Lung (tissue), 12 donors: Measurements from ENCODE around the gene SLC22A23. TPM values are rescaled to one million over a fixed set of nuclear protein-coding genes. Genes with fewer than 3 reads are reported as not detected.

Experiments used
- ATAC-seq: fragments of 200-7000 bp; cut with Tn5 transposase; one replicate; pipeline ENCODE4 v1.9.1; 2020; ENCODE audit warnings: moderate number of reproducible peaks; ENCODE audit not compliant: insufficient read depth, low FRiP score
- DNase-seq, 3 donors: peaks; one replicate each; pipeline ENCODE4 v3.0.0-alpha.2; 2013 to 2017
- H3K27ac ChIP-seq, 2 donors: one replicate each; pipeline ENCODE4 v1.5.1; 2013; ENCODE audit warnings: mild to moderate bottlenecking in 2 of 2, moderate library complexity in 2 of 2, control low read depth in 1 of 2, inconsistent platforms in 1 of 2, low read depth in 1 of 2, low read length in 1 of 2
- H3K27me3 ChIP-seq, 3 donors: one replicate each; pipeline ENCODE4 v1.5.1; 2013; ENCODE audit warnings: low read length in 2 of 3; ENCODE audit not compliant: control insufficient read depth in 3 of 3, insufficient read depth in 3 of 3
- H3K36me3 ChIP-seq, 4 donors: one replicate each; pipeline ENCODE4 v1.5.1; 2013; ENCODE audit warnings: low read length in 4 of 4, mild to moderate bottlenecking in 1 of 4, moderate library complexity in 1 of 4; ENCODE audit not compliant: control insufficient read depth in 4 of 4, insufficient read depth in 4 of 4
- H3K4me1 ChIP-seq, 5 donors: one replicate each; pipeline ENCODE4 v1.5.1; 2013; ENCODE audit warnings: low read length in 5 of 5, mild to moderate bottlenecking in 2 of 5, moderate library complexity in 1 of 5; ENCODE audit not compliant: control insufficient read depth in 5 of 5, insufficient read depth in 5 of 5
- H3K4me3 ChIP-seq: one replicate; pipeline ENCODE4 v1.5.1; 2013; ENCODE audit warnings: mild to moderate bottlenecking, control low read depth, moderate library complexity
- H3K9ac ChIP-seq, 2 donors: one replicate each; pipeline ENCODE4 v1.5.1; 2013; ENCODE audit warnings: low read length in 2 of 2, control low read depth in 1 of 2; ENCODE audit not compliant: insufficient read depth in 1 of 2
- H3K9me3 ChIP-seq, 4 donors: one replicate each; pipeline ENCODE4 v1.5.1; 2013; ENCODE audit warnings: low read length in 3 of 4, mild to moderate bottlenecking in 1 of 4, moderate library complexity in 1 of 4; ENCODE audit not compliant: control insufficient read depth in 4 of 4, insufficient read depth in 3 of 4
- CTCF ChIP-seq: IDR thresholded peaks from 2 replicates; pipeline ENCODE4 v1.5.1; 2012; ENCODE audit warnings: mild to moderate bottlenecking; ENCODE audit errors: control extremely low read depth, extremely low read depth
- WGBS, 2 donors: extraction: QIAGEN DNeasy Blood & Tissue Kit; methylation state at CpG; one replicate each; pipeline ENCODE4 v1.1.7; 2013; 5-methylcytosine and 5-hydroxymethylcytosine counted together
- polyA plus RNA-seq, 2 donors: library from polyadenylated mRNA; stranded (reverse); fragments of 200-250 nt; gene quantifications; one replicate each; pipeline ENCODE4 v1.2.1, GENCODE V29; 2013
- total RNA-seq, 2 donors: library from RNA; depleted of rRNA in 1 of 2; stranded (reverse); fragments of >200 nt in 1 of 2; gene quantifications; one replicate each; pipeline ENCODE4 v1.2.1, GENCODE V29; 2014 to 2021
- donor health status: control.
- donor health status: control.
- donor health status: Bipolar disorder and iron deficiency.
- donor health status: healthy.
- donor health status: DM: yes; HTN: yes; CAD: no.

SLC22A23 gene
- total and polyA plus RNA-seq, 4 donors, result 6.6 to 45.6 (median 24.1) TPM

- no peaks in the 10 kb centered on the region for H3K9me3 ChIP-seq
- ATAC-seq (no peak), DNase-seq (no peak)
- peaks cover 0 to 11% (median 2%) of the 10 kb centered on the region in 5 donors for H3K4me1 ChIP-seq
- no peak for TF ChIP-seq CTCF
- H3K4me3 ChIP-seq, result no peak overlapping the region
- no peaks in the 10 kb centered on the region for H3K27me3 ChIP-seq
- H3K27ac ChIP-seq, result no peak overlapping the region
- H3K9ac ChIP-seq, result no peak overlapping the region
- peaks cover 0 to 1% (median 0%) of the 10 kb centered on the region in 4 donors for H3K36me3 ChIP-seq
- WGBS, 2 donors, result 44 to 64% methylated on average over 4 of the region's 4 CpGs
Observed at GRCh38 chr6:3368685-3369084, 88.2 kb downstream of the SLC22A23 start.

- TF ChIP-seq CTCF, result no peak
- Histone ChIP-seq H3K36me3 (no peaks in the 10 kb centered on the region), H3K4me3 (no peak overlapping the region), H3K9ac (no peak overlapping the region), H3K27me3 (no peaks in the 10 kb centered on the region), H3K9me3 (no peaks in the 10 kb centered on the region), H3K27ac (no peak overlapping the region), H3K4me1 (peaks cover 0 to 6% (median 2%) of the 10 kb centered on the region in 5 donors)
- no peak for ATAC-seq
- 51 to 65% methylated on average over 5 of the region's 5 CpGs for WGBS, 2 donors
- DNase-seq, result no peak
Observed at GRCh38 chr6:3367630-3368029, 89.2 kb downstream of the SLC22A23 start.

- H3K27ac ChIP-seq, result no peak overlapping the region
- no peak for TF ChIP-seq CTCF
- peaks cover 0 to 3% (median 2%) of the 10 kb centered on the region in 5 donors for H3K4me1 ChIP-seq
- DNase-seq (no peak), ATAC-seq (no peak)
- WGBS, 2 donors, result 85% methylated on average over 5 of the region's 5 CpGs
- H3K9me3 ChIP-seq, result no peaks in the 10 kb centered on the region
- H3K9ac ChIP-seq, result no peak overlapping the region
- no peaks in the 10 kb centered on the region for H3K27me3 ChIP-seq
- H3K4me3 ChIP-seq, result no peak overlapping the region
- no peaks in the 10 kb centered on the region for H3K36me3 ChIP-seq
Observed at GRCh38 chr6:3366596-3367413, 90.0 kb downstream of the SLC22A23 start.
